Esophagus mucosa (tissue), 1 donor: ENCODE data around the gene COX6B1. TPM values are rescaled to one million over a fixed set of nuclear protein-coding genes. Genes with fewer than 3 reads are reported as not detected.
"Not testable (repeated sequence)": the region's sequence is repeated elsewhere in the genome, so short reads cannot be mapped to it uniquely, and the experiment has no call there.

ENCODE experiments used
- ATAC-seq: fragments of 200-7000 bp; cut with Tn5 transposase; one replicate; pipeline ENCODE4 v1.9.1; 2020
- total RNA-seq: library from RNA; stranded (reverse); gene quantifications from one replicate; pipeline ENCODE4 v1.2.4, GENCODE V29; 2023
- donor health status: DM: yes; HTN: yes; CAD: no.

COX6B1 gene
- total RNA-seq, 1 donor from 2014 or later: 553 TPM

DNA sequence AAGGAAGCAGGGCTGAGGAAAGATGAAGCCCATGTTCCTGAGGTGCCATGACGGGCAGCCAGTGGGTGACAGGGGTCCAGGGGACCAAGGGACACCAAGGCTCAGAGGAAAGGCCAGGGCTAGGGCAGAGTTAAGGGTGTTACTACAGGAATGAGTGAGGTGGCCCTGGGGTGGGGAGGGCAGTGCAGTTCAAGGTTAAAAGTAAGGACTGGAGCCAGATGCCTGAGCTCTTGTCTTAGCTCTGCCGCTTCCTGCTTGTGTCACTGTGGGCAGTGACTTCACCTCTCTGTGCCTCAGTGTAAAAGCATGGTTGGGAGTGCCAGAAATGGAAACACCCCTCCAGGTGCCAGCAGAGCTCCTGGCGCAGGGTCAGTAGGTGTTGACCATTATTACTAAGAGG is 11.5 kb upstream of the COX6B1 start:
- ATAC-seq: no peak

DNA sequence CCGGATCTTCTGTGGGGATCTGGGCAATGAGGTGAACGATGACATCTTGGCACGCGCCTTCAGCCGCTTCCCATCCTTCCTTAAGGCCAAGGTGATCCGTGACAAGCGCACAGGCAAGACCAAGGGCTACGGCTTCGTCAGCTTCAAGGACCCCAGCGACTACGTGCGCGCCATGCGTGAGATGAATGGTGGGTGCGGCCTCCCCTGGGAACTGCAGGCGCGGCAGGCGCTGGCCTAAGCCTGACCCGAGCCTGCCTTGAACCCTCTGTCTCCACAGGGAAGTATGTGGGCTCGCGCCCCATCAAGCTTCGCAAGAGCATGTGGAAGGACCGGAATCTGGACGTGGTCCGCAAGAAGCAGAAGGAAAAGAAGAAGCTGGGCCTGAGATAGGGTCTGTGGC is 11.0 kb upstream of the COX6B1 start:
- ATAC-seq: no peak

DNA sequence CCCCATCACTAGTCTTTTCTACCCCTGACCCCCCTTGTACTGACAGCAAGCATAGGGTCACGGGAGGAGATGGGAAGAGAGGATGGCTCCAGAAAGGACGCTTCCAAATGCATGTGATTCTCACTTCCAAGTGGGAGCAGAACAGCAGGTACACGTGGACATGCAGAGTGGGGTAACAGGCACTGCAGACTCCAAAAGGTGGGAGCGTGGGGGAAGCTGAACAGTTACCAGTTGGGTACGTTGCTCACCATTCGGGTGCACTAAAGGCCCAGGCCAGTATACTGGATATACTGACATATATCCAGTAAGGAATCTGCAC is 8.8 kb upstream of the COX6B1 start:
- no peak for ATAC-seq

DNA sequence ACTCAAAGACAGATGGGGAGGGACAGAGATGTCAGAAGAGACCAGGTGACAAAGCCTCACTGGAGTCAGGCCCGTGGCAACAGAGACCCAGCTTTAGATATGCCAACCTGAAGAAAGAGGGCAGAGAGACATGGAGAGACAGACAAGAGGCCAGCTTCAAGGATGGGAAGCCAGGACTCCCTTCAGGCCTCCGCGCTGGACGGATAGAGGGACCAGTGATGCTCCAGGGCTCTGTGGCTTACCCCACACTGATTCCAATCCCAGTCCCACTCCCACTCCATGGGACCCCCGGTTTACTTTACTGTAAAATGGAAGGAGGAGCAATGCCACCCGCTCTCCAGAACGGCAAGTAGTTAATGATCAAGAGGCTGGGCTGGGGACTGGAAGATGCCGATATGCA is 8.3 kb upstream of the COX6B1 start:
- ATAC-seq: no peak

DNA sequence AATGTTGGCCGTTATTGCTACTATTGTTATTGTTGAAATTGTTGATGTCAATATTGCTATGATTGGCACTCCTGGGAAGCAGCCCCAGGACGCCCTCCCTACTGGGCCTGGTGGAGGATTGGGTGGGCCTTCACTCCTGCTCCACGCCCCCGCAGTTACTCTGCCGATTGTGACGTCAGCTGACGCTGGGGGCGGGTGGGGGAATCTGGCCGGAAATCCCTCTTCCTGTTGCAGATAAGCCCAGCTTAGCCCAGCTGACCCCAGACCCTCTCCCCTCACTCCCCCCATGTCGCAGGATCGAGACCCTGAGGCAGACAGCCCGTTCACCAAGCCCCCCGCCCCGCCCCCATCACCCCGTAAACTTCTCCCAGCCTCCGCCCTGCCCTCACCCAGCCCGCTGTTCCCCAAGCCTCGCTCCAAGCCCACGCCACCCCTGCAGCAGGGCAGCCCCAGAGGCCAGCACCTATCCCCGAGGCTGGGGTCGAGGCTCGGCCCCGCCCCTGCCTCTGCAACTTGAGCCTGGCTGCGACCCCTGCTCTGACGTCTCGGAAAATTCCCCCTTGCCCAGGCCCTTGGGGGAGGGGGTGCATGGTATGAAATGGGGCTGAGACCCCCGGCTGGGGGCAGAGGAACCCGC is 6.5 kb upstream of the COX6B1 start, which contains the start of gene ETV2:
TSS of gene ETV2 (plus strand) at position 231 of the 637 bp plus-strand sequence. CDS start 716 bp downstream, outside the sequence.
- ATAC-seq: no peak

DNA sequence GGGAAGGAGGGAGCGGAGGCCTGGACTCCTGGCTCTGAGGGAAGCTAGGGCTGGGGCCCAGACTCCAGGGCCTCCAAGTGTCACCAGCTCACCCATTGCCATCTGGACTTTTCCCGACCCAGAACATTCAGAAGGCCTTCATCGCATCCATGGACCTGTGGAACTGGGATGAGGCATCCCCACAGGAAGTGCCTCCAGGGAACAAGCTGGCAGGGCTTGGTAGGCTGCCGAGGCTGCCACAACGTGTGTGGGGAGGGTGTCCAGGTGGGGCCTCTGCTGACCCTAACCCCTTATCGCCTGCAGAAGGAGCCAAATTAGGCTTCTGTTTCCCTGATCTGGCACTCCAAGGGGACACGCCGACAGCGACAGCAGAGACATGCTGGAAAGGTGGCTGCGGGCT is 5.8 kb upstream of the COX6B1 start:
- ATAC-seq: no peak

DNA sequence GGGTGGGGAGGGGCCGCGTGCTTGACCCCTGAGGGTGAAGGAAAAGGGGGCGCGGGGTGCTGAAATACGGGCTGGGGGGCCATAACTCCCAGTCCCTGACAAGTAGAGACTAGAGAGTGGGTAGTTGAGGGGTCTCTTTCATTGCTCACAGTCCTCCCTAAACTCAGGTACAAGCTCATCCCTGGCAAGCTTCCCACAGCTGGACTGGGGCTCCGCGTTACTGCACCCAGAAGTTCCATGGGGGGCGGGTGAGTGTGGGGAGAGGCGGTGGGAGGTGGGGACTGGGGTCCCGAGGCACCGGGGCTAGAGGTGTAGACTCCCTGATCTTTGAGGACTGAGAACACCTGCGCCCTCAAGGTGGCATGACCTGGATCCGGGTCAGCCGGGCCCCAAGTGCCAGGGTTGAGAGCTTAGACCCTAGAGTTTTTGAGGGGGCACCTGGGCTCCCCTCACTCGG is 5.3 kb upstream of the COX6B1 start:
- ATAC-seq: no peak

DNA sequence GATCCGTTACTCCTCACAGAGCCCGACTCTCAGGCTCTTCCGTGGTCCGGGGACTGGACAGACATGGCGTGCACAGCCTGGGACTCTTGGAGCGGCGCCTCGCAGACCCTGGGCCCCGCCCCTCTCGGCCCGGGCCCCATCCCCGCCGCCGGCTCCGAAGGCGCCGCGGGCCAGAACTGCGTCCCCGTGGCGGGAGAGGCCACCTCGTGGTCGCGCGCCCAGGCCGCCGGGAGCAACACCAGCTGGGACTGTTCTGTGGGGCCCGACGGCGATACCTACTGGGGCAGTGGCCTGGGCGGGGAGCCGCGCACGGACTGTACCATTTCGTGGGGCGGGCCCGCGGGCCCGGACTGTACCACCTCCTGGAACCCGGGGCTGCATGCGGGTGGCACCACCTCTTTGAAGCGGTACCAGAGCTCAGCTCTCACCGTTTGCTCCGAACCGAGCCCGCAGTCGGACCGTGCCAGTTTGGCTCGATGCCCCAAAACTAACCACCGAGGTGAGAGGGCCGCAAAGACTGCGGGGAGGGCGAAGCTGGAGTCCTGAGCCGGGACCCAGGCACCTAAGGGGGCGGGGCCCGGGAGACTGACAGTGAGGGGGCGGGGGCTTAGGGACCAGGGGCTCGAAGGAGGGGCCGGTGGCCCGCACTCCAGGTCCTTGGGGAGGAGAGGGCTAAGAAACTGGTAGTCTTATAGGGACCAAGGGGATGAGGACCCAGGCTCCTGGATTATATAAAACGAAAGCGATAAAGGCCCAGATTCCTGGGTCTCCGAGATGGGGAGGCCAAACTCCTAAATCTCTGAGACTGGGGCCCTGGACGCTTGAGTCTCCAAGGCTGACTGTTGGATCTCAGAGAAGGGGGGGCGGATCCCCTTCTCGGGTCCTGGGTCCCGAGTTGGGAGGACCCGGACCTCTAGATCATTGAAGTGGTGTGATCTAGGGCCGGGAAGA is 4.6 kb upstream of the COX6B1 start:
- peak; percentile 75 for ATAC-seq

DNA sequence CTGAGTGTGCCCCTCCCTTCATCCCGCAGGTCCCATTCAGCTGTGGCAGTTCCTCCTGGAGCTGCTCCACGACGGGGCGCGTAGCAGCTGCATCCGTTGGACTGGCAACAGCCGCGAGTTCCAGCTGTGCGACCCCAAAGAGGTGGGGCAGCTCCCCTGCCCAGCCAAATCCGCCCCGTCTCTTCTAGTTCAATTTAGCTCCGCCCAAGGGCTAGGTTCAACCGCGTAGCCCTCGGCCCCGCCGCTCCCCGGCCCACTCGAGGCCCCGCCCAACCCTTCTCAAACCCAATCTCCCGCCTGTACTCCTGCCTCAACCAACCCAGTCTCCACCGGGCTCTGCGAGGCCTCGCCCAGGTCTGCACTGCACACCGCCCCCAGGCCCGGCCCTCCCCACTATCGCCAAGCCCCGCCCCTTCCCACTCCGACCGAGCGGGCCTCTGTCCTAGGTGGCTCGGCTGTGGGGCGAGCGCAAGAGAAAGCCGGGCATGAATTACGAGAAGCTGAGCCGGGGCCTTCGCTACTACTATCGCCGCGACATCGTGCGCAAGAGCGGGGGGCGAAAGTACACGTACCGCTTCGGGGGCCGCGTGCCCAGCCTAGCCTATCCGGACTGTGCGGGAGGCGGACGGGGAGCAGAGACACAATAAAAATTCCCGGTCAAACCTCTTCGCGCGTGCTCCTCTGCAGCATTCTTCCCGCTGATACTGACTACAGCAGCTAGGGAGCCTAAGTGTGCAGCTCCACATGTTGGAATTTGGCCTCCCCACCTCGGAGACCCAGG is 3.7 kb upstream of the COX6B1 start:
- peak; percentile 92 for ATAC-seq

DNA sequence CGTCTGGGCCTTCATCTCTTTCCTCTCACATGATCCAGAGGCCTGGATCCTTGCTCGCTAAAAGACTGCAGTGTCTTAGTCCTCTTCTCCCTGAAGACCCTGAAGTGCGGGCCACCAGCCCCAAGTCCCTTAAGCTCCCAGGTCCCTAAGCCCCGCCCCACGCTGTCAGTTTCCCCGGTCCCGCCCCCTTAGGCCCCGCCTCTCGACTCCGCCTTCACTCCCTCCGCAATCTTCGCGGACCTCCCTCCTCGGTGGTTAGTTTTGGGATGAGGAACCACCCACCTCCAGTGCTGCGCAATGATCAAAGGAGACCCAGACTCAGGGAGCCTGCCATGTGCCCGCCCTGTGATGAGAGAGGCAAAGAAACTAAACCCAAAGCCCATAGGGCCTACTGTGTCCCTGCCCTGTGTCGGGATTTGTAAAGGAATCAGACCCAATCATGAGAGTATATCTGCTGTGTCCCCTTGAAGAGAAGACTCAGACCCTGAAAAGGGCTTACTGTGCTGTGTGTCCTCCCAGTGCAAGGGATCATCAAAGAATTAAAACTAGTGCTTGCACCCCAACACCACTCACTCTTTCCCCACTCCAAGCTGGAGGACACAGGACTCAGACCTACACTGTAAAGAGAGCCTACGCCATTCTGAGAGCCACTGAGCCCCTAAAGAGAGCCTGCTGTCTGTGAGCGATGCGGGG is 3.0 kb upstream of the COX6B1 start:
- no peak for ATAC-seq

DNA sequence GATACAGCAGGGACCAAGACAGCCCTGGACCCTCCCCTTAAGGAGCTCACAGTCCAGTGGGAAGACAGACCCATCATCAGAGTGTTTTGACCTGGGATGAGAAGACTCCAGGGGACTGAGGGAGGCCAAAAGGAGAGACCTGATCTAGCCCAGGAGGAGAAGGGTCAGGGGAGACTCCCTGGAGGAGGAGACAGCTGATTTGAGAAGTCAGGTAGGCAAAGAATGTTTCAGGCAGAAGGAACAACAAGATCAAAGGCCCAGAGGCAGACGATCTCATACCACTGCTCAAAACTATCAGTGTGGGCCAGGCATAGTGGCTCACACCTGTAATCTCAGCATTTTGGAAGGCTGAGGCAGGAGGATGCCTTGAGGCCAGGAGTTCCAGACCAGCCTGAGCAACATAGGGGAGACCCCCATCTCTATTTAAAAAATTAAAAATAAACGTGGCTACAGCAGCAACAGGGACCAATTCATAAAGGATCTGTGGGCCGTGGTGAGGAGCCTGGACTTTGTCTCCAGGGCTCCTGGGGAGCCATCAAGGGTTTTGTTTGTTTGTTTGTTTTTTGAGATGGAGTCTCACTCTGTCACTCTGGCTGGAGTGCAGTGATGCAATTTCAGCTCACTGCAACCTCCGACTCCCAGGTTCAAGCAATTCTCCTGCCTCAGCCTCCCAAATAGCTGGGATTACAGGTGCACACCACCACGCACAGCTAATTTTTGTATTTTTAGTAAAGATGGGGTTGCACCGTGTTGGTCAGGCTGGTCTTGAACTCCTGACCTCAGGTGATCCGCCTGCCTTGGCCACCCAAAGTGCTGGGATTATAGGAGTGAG is 2.2 kb upstream of the COX6B1 start:
- no peak for ATAC-seq

DNA sequence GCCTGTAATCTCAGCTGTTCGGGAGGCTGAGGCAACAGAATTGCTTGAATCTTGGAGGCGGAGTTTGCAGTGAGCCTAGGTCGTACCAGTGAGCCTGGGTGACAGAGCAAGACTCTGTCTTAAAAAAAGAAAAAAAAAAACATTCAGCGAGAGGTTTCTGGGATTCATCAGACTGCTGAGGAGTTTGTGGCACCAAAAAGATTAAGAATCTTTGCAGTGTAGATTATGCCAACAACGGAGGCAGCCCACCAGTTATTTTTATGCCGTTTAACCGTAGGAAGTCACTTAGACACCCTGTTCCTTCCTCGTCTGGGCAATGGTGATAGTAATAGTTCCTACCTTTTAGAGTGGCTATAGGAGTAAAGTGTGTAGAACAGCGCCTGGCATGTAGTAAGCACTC is 2.5 kb downstream of the COX6B1 start:
- ATAC-seq: no peak

DNA sequence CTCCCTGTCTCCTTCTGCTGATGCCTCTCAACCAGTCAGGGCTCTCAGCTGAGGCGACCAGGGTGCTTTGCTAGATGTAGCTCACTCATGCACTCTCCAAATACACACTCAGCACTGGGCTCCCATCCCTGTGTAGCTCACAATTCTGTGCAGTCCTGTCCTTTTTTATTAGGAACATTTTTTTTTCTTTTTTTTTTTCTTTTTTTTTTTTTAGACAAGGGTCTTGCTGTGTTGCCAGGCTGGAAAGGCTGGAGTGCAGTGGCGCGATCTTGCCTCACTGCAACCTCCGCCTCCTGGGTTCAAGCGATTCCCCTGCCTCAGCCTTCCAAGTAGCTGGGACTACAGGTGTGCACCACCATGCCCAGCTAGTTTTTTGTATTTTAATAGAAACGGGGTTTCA is 6.7 kb downstream of the COX6B1 start:
- ATAC-seq: not testable (repeated sequence)

DNA sequence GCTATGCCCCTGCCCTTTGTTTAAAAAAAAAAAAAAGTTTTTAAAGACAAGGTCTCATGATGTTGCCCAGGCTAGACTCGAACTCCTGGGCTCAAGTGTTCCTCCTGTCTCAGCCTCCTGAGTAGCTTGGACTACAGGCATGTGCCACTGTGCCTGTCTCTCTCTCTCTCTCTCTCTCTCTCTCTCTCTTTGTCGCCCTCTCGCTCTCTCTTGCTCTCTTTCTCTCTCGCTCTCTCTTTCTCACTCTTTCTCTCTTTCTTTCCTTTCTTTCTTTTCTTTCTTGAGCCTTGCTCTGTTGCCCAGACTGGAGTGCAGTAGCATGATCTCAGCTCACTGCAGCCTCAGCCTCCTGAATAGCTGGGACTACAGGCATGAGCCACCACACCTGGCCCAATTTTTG is 7.5 kb downstream of the COX6B1 start:
- no peak for ATAC-seq

DNA sequence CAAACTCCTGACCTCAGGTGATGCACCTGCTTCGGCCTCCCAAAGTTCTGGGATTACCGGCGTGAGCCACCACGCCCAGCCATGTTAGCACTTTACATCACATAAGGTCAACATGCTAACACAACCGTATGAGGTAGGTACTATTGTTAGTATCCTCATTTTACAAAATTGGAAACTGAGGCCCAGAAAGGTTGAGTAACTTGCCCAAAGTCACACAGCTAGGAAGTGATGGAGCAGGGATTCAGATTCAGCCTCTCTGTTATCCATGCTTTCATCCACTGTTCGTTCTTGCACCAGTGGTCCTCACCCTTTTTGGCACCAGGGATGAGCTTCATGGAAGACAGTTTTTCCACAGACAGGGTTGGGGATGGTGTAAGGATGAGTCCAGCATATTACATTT is 8.6 kb downstream of the COX6B1 start:
- no peak for ATAC-seq

DNA sequence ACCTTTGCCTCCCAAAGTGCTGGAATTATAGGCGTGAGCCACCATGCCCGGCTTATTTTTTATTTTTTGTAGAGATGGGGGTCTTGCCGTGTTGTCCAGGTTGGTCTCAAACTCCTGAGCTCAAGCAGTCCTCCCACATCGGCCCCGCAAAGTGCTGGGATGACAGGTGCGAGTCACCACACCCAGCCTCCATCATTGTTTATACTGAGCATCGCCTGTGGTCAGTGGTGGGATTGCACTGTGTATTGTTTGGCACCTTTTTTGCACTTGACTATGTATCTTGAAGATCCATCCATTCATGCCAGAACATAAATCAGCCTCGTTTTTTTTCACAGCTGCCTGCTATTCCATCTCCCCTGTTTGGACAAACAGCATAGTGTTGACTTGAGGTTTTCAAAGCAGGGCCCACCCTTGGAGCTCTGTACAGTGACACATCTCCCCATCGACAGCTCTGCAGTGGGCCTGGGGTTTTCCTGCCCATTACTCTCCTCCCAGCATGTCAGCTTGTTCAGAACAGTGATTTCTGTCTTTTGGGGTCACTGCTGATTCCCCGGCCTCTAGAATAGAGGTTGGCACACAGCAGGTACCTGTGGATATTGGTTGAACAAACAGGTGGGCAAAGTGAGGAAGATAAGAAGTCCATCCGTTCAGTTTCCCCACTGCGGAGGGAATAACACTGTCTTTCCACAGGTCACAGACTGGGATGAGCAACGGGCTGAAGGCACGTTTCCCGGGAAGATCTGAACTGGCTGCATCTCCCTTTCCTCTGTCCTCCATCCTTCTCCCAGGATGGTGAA is 10.0 kb downstream of the COX6B1 start:
- ATAC-seq: no peak

DNA sequence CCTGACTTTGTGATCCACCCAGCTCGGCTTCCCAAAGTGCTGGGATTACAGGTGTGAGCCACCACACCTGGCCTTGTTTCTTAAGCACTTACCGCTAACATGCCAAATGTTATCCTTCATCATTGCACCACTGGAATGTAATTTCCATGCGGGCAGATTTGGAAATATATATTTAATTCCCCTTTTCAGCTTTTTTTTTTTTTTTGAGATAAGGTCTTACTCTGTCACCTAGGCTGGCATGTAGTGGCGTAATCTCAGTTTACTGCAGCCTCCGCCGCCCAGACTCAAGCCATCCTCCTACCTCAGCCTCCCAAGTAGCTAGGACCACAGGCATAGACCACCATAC is 13.8 kb downstream of the COX6B1 start:
- no peak for ATAC-seq

DNA sequence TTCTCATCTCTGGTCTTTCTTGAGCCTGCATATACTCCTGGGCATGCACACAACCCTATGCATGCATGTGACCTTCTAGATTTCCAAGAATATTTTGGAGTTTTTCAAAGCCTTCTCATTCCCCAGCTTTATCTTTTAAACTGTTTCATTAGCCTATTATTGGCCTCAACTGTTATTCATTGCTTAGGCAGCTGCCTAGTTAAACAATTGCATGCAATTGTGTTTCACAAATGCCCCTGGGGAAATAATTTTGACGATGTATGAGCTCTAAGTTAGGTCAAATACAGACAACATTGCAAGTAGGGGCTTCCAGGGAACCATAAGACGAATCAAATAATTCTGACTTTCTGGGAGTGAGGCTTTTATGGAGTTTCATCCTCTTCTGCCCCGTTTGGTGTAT is 15.9 kb downstream of the COX6B1 start:
- ATAC-seq: no peak

DNA sequence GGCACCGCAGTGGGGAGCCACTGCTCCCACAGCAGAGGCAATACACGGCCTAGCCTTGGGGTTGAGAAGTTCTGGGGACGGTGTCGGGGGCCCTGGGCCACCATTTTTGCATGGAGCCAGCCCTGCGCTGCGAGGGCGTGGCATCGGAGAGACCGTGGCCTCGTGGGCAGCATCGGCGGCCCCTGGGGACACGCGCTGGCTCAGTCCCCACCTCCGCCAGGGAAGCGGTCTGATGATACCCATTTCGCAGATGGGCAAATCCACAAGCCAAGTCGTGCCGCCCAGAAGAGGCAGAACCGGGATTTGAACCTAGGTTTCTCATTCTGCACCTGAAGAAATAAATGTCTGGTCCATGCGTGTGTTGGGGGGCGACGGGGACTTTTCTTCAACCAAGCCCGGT is 17.0 kb downstream of the COX6B1 start:
- ATAC-seq: no peak

DNA sequence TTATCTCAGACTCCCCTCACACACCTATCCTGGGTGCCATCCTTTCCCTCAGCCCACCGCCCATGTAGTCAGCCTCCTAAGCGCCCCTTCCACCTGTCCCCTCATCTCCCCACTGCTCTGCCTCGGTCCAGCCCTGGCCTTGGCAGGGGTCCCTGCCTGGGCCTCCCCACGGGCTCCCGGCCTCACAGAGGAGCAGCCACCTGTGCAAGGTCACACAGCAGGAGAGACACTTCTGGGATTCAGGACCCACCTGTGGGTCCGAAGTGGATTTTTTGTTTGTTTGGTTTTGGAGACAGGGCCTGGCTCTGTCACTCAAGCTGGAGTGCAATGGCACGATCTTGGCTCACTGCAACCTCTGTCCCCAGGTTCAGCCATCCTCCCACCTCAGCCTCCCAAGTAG is 17.5 kb downstream of the COX6B1 start:
- ATAC-seq: no peak
